SK-N-MC (cell line): ENCODE data around the gene PLXNC1.

Source experiments
- DNase-seq: peaks from one replicate; pipeline ENCODE4 v3.0.0-alpha.2; 2011; ENCODE audit warnings: low read depth, low spot score
- H3K27ac ChIP-seq: fragments of 200-600 bp; sonication (generic); 2 replicates; pipeline ENCODE4 v1.5.1; 2016; ENCODE audit warnings: mixed run types
- H3K36me3 ChIP-seq: fragments of 200-600 bp; sonication (generic); 2 replicates; pipeline ENCODE4 v1.6.1; 2017; ENCODE audit warnings: antibody characterized with exemption, low read length, mixed read lengths; ENCODE audit not compliant: insufficient read depth
- H3K4me3 ChIP-seq: fragments of 200-600 bp; sonication (generic); 2 replicates; pipeline ENCODE4 v1.5.1; 2016
- H3K9ac ChIP-seq: fragments of 200-600 bp; sonication (generic); 2 replicates; pipeline ENCODE4 v1.8.0; 2017; ENCODE audit warnings: mixed run types, mixed read lengths; ENCODE audit not compliant: insufficient read length
- H3K9me3 ChIP-seq: fragments of 200-600 bp; sonication (generic); 2 replicates; pipeline ENCODE4 v1.6.1; 2017; ENCODE audit warnings: low read depth, mild to moderate bottlenecking, antibody characterized with exemption, low read length, moderate library complexity, mixed read lengths
- EZH2 ChIP-seq: fragments of 200-600 bp; sonication (generic); IDR thresholded peaks from one replicate; pipeline ENCODE4 v1.6.1; 2017; ENCODE audit warnings: antibody characterized with exemption
- FOXP2 ChIP-seq: optimal IDR thresholded peaks from 2 replicates; pipeline ENCODE3; 2011; ENCODE audit warnings: mild to moderate bottlenecking, moderate library complexity; ENCODE audit not compliant: insufficient read depth; ENCODE audit errors: extremely low read length, control extremely low read depth
- POLR2AphosphoS5 ChIP-seq: IDR thresholded peaks from 2 replicates; pipeline ENCODE4 v1.6.1; 2012; ENCODE audit warnings: mild to moderate bottlenecking, low read depth, low read length, borderline replicate concordance

The PLXNC1 gene

DNA sequence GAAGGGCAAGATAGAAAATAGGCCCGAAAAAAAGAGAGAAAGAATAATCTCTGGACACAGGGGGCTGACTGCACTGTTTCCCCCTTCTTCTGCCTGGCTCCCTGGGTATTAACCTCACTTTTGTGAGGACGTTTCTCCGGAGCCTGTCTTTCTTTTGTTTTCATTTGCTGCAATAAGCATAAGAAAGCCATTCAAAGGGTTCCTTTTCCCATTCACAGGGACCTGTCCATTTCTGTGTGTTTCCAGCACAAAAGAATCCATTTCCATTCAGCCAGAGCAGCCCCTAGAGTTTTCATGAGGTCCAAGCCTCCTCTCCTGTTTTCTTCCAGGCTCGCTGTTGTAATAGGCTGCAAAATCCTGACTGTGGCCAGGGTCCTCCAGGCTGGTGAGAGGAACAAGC, 16.8 kb downstream of the PLXNC1 start:
- DNase-seq = no peak
- no peaks in the 10 kb centered on the region for H3K36me3 ChIP-seq
- H3K9me3 ChIP-seq = no peaks in the 10 kb centered on the region
- no peak overlapping the region for H3K4me3 ChIP-seq
- no peak overlapping the region for H3K9ac ChIP-seq
- no peak overlapping the region for H3K27ac ChIP-seq
- TF ChIP-seq EZH2 (no peak), POLR2AphosphoS5 (no peak), FOXP2 (no peak)

DNA sequence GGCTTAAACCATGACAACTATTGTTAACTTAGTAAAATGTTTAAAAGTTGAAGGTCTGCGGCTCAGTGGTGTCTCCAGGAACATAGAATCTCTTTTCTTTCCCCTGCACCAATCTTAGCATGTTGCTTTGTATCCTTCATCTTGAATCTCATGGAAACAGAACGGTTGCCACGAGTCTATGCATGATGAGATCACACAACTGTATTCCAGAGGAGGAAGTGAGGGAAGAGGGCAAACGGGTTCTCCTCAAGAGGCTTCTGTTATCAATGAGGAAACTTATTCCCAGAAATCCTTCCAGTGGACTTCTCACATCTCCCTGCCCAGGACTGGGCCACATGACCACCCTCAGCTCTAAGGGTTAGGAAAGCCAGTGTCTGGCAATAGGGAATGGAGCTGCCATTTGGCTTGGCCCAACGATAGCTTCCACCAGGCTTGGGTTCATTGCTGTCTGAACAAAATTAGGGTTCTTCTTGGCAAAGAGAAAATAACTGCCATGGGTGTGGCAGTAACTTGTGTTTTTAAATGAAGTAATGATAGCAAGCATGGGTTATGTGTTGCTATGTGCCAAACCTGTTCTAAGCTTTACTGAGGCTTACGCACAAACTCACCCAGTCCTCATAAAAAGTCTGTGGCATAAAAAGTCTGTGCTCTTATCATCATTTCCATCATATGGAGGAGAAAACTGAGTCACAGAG, 17.4 kb downstream of the PLXNC1 start:
- TF ChIP-seq EZH2 = no peak
- no peak for TF ChIP-seq FOXP2
- TF ChIP-seq POLR2AphosphoS5 = no peak
- no peak for DNase-seq
- Histone ChIP-seq H3K36me3 (no peaks in the 10 kb centered on the region), H3K9ac (no peak overlapping the region), H3K27ac (no peak overlapping the region), H3K4me3 (no peak overlapping the region), H3K9me3 (no peaks in the 10 kb centered on the region)

DNA sequence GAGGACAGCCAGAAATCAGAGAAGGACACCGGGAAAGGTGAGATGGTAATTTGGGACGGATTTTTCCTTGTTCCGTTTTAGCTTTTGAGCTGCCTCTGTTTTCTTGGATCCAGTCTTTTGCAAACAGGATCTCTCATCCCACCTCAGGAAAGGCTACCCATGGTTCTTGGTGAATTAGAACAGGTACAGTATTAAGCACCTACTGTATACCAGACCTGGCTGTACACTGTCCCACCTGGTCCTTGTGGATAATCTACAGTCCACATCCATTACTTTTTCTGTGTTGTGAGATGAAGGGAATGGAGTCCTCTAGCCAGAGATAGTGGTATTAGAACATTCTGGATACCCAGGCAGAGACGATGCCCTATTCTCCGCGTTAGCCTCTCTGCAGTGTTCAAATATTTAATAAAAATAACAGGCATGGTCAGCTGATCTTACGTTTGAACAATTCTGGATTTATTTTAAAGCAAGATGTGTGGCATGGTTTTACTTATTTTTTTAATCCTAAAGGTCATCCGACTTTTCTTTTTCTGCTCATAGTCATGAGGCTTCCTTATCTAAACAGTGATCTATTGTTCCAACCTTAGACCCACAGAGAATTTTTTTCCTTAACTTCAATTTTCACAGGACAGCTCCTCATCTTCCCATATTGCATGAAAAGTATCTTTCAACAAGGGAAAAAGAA, 18.8 kb downstream of the PLXNC1 start:
- Histone ChIP-seq H3K36me3 (no peaks in the 10 kb centered on the region), H3K9ac (no peak overlapping the region), H3K4me3 (no peak overlapping the region), H3K27ac (no peak overlapping the region), H3K9me3 (no peaks in the 10 kb centered on the region)
- DNase-seq = no peak
- no peak for TF ChIP-seq EZH2

DNA sequence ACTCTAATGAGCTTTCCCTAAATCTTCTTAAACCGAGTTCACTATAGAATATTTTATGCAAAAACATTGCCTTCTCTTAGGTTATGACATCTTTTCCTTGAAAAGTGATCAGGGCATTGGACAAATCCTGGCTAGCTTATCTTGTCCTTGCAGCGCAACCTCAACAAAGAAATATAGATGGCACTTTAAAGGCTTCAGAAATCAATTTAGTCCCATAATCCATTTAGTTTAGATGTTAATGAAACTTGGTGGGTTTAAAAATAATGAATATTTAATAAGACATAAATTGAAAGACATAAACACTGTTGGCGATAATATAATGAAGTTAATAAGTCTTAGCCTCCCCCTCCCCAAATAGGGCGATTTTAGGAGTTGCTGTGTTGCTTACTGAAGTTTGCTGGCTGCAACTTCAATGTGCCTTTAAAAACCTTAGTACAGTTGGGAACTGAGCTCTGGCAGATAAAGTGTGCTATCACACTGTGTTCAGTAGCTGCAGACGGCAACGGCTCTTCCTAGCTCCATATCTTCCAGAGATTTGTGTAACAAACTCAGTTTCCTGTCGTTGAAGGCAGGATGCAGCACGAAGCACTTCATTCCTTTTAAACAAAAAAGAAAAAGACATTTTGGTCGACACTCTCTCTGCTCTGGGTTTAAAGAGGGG, 19.5 kb downstream of the PLXNC1 start:
- TF ChIP-seq POLR2AphosphoS5 = no peak
- no peak for TF ChIP-seq FOXP2
- TF ChIP-seq EZH2 = no peak
- no peak overlapping the region for H3K4me3 ChIP-seq
- H3K9me3 ChIP-seq = no peaks in the 10 kb centered on the region
- H3K9ac ChIP-seq = no peak overlapping the region
- no peak overlapping the region for H3K27ac ChIP-seq
- H3K36me3 ChIP-seq = no peaks in the 10 kb centered on the region
- DNase-seq = no peak

DNA sequence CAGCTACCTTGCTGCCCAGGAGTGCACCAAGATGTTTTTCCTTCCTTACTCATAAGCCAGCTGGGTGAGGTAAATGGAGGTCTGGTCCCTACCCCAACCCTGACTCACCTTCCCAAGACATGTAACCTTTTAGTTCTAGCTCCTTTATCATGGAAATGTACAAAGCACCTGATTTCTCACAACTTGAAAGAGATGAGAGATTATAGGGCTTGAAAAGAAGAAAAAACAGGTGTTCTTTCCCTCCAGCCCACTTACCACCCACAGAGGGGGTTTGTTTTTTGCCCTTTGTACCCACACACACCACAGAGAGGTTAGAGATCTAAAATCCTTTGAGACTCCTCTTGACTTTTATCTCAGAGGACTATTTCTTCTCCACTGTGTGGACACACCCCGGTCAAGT, 21.1 kb downstream of the PLXNC1 start:
- no peaks in the 10 kb centered on the region for H3K9me3 ChIP-seq
- no peak for DNase-seq
- no peak overlapping the region for H3K4me3 ChIP-seq
- no peaks in the 10 kb centered on the region for H3K36me3 ChIP-seq
- TF ChIP-seq EZH2 (no peak), FOXP2 (no peak), POLR2AphosphoS5 (no peak)
- no peak overlapping the region for H3K9ac ChIP-seq
- H3K27ac ChIP-seq = no peak overlapping the region

DNA sequence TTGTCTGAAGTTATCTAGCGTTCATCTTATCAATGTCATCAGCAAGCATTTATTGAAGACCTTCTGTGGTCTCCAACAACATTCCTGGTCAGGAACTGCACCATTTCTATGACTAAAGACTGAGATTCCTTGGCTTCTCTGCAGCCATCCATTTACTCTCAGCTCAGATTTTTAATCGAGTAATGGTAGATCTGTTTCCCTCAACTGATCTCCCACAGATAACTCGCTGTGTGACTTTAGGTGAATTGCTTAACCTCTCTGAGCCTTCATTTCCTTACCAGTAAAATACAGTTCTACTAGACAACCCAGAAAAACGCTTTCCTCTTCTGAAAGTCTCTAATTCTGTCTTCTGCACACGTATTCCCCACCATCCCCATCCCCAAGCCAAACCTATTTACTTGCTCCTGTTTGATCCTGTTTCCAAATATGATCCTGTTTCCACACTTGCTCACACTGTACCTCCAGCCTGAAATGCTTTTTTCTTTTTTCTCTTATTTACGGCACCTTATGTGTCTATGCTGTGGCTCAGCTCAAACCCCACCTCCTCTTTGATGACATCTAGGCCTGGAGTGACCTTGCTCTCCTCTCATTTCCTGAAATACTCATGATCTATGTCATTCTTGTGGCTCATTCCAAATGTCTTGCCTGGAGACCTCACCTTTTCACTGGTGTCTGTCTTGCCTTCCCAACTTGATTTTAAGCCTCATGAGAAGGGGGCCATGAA, 21.8 kb downstream of the PLXNC1 start:
- TF ChIP-seq EZH2 (no peak), FOXP2 (no peak), POLR2AphosphoS5 (no peak)
- no peaks in the 10 kb centered on the region for H3K9me3 ChIP-seq
- DNase-seq = no peak
- H3K4me3 ChIP-seq = no peak overlapping the region
- H3K9ac ChIP-seq = no peak overlapping the region
- no peaks in the 10 kb centered on the region for H3K36me3 ChIP-seq
- no peak overlapping the region for H3K27ac ChIP-seq

DNA sequence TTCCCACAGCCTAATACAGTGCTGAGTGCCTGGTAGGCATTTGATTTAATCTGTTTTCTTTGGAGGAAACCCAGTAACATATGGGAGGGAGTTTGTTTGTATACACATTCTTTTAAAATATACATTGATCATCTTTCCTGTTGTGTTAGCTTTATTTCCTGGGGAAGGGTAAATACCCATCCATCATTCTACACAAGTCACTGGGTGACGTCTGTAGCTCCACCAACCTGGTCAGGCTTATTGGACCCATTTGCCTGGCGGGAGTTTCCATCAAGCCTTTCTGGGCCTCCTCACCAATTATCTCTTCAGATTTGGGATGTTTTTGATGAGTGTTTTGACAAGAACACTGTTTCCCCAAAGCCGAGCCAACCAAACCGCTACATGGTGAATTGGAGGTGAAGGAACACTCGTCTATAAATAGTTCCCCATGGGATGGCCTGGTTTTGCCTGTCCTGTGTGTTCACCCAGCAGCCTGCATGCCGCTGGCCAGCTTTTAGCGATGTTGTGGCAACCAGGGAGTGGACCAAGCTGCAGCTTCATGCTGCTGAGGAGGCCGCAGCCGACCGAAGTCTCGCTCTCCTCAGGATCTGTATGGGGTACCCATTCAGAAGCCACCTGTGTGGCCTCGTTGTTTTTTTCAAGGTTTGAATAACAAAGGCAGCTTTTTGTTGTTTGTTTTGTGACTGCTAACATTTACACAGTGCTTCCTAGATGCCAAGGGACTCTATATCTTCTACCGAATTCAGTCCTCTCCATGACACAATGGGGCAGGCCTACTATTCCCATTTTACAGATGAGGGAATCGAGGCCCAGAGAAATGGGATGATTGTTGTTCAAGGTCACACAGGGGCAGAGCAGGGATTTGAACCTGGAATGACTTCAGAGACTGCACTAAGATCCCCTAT, 22.6 kb downstream of the PLXNC1 start:
- no peak for DNase-seq
- Histone ChIP-seq H3K9me3 (no peaks in the 10 kb centered on the region), H3K9ac (no peak overlapping the region), H3K27ac (no peak overlapping the region), H3K4me3 (no peak overlapping the region), H3K36me3 (no peaks in the 10 kb centered on the region)
- TF ChIP-seq FOXP2 (no peak), POLR2AphosphoS5 (no peak), EZH2 (no peak)
